Gastroesophageal sphincter (tissue), 4 donors: ENCODE results near the gene ZNF664. TPM values are rescaled to one million over a fixed set of nuclear protein-coding genes. Genes with fewer than 3 reads are reported as not detected.

Experiments used
- ATAC-seq: fragments of 150-250 bp; one replicate; pipeline ENCODE4 v1.9.1; 2016; ENCODE audit warnings: mild to moderate bottlenecking, moderate library complexity
- H3K27ac ChIP-seq, 4 donors: fragments of 200-600 bp; sonication (generic) in 3 of 4; 1 replicate in 3 of 4; 2 replicates in 1 of 4; pipeline ENCODE4 v1.5.1; 2016 to 2019
- H3K27me3 ChIP-seq: fragments of 200-600 bp; sonication (generic); one replicate; pipeline ENCODE4 v1.5.1; 2019
- H3K36me3 ChIP-seq, 2 donors: fragments of 200-600 bp; sonication (generic); one replicate each; pipeline ENCODE4 v1.5.1; 2019; ENCODE audit warnings: control low read depth in 1 of 2
- H3K4me1 ChIP-seq, 3 donors: fragments of 200-600 bp; sonication (generic); 1 replicate in 2 of 3; 2 replicates in 1 of 3; pipeline ENCODE4 v1.5.1; 2016 to 2019; ENCODE audit warnings: control low read depth in 2 of 3
- H3K4me3 ChIP-seq, 2 donors: fragments of 200-600 bp; sonication (generic); one replicate each; pipeline ENCODE4 v1.5.1; 2019; ENCODE audit warnings: mild to moderate bottlenecking in 1 of 2, moderate library complexity in 1 of 2
- H3K9me3 ChIP-seq, 3 donors: fragments of 200-600 bp; sonication (generic); one replicate each; pipeline ENCODE4 v1.5.1; 2017 to 2019; ENCODE audit warnings: control low read depth in 2 of 3
- EP300 ChIP-seq: sonication (generic); formaldehyde crosslinking; IDR thresholded peaks from one replicate; pipeline ENCODE4 v1.6.1; 2017; ENCODE audit warnings: antibody characterized with exemption, mild to moderate bottlenecking
- POLR2A ChIP-seq, 2 donors: fragments of 450-650 bp; IDR thresholded peaks; one replicate each; pipeline ENCODE4 v1.6.1; 2017; ENCODE audit warnings: antibody characterized with exemption in 2 of 2, mild to moderate bottlenecking in 2 of 2, moderate library complexity in 1 of 2
- POLR2AphosphoS5 ChIP-seq: sonication (generic); formaldehyde crosslinking; IDR thresholded peaks from one replicate; pipeline ENCODE4 v1.6.1; 2017; ENCODE audit warnings: antibody characterized with exemption
- WGBS, 2 donors: methylation state at CpG; one replicate each; pipeline ENCODE4 v1.1.5; 2018; ENCODE audit warnings: low coverage in 1 of 2; 5-methylcytosine and 5-hydroxymethylcytosine counted together
- total RNA-seq, 4 donors: library from RNA; depleted of rRNA; stranded (reverse); fragments of >200 nt; gene quantifications; one replicate each; pipeline ENCODE4 v1.1.0, GENCODE V29; 2016
- TF ChIP-seq, protein P1 (sequence below), 4 experiments: fragments of 200-600 bp in 2 of 4; fragments of 450-650 bp in 2 of 4; sonication (generic) in 1 of 4; IDR thresholded peaks; one replicate each; pipeline ENCODE4 v1.5.1; 2017 to 2019; ENCODE audit warnings: antibody characterized with exemption in 4 of 4, mild to moderate bottlenecking in 2 of 4, moderate library complexity in 2 of 4

Gene ZNF664
- total RNA-seq, 4 donors from 2014 or later = 58.7 to 95.5 (median 78.2) TPM

DNA sequence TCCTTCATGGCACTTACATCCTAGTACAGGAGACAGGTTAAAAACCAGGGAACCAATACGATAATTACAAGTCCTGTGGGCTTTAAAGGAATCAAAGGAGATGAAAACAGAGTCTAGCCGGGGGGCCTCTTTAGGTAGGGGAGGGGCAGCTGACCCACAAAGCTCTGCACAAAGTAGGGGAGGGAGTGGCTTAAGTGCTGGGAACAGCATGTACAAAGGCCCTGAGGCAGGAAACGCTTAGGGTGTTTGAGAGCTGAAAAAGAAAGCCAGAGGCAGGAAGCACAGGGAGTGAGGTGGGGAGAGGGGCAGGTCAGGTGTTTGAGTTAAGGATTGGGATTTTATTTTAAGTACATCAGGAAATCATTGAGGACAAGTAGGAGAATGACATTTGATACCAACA, 37.7 kb downstream of the ZNF664 start:
- no peak for ATAC-seq
- WGBS, 2 donors = 63 to 79% methylated on average over 2 to 3 of the region's 3 CpGs
- TF ChIP-seq POLR2A (IDR thresholded peaks at IDR 0.05) = no peak
- TF ChIP-seq, protein P1, sequence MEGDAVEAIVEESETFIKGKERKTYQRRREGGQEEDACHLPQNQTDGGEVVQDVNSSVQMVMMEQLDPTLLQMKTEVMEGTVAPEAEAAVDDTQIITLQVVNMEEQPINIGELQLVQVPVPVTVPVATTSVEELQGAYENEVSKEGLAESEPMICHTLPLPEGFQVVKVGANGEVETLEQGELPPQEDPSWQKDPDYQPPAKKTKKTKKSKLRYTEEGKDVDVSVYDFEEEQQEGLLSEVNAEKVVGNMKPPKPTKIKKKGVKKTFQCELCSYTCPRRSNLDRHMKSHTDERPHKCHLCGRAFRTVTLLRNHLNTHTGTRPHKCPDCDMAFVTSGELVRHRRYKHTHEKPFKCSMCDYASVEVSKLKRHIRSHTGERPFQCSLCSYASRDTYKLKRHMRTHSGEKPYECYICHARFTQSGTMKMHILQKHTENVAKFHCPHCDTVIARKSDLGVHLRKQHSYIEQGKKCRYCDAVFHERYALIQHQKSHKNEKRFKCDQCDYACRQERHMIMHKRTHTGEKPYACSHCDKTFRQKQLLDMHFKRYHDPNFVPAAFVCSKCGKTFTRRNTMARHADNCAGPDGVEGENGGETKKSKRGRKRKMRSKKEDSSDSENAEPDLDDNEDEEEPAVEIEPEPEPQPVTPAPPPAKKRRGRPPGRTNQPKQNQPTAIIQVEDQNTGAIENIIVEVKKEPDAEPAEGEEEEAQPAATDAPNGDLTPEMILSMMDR (IDR thresholded peaks at IDR 0.05) = no peak
- TF ChIP-seq POLR2AphosphoS5 = no peak
- no peaks in the 10 kb centered on the region for H3K27me3 ChIP-seq
- H3K4me3 ChIP-seq = no peak overlapping the region
- no peak overlapping the region for H3K27ac ChIP-seq
- peaks cover 0 to 7% (median 0%) of the 10 kb centered on the region in 3 donors for H3K4me1 ChIP-seq
- peaks cover 3 to 58% of the 10 kb centered on the region in 2 donors for H3K36me3 ChIP-seq
- H3K9me3 ChIP-seq = no peaks in the 10 kb centered on the region

DNA sequence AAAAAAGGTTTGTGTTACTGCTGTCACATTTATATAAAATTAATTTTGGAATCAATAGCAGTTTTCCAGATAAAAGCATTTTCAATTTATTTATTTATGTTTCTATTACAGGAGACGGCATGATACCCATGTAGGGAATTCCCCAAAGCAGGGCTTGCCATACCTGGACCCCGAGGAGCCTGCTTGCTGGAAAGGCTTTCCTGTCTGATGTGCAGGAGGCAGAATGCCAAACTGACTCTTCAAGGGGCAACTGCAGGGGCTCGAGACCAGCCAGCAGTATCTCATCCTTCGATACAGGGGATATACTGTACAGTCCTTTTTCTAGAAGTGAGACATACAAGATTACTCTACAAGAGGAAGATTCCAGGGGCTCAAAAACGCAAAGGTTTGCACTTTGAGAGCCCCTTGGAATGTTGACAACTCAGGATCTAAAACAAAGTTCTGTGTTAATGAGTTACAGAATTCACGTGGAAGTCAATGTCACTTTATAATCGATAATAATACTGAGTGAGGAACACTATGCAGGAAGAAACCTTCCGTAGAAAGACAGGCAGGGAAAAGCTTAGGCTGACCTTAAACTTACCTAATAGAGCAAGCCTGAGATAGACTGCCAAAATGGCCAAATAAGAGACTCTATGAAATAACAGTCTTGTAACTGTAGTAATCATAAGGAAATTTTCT, 38.6 kb downstream of the ZNF664 start:
- TF ChIP-seq POLR2A (IDR thresholded peaks at IDR 0.05) = no peak
- no peak for TF ChIP-seq POLR2AphosphoS5
- TF ChIP-seq, protein P1 (IDR thresholded peaks at IDR 0.05) = no peak
- TF ChIP-seq EP300 = no peak
- WGBS, 2 donors = 76 to 84% methylated on average over 4 to 8 of the region's 8 CpGs
- Histone ChIP-seq H3K36me3 (peaks cover 3 to 51% of the 10 kb centered on the region in 2 donors), H3K27ac (no peak overlapping the region), H3K4me1 (peaks cover 0 to 7% (median 0%) of the 10 kb centered on the region in 3 donors), H3K9me3 (no peaks in the 10 kb centered on the region), H3K4me3 (no peak overlapping the region), H3K27me3 (no peaks in the 10 kb centered on the region)
- no peak for ATAC-seq

DNA sequence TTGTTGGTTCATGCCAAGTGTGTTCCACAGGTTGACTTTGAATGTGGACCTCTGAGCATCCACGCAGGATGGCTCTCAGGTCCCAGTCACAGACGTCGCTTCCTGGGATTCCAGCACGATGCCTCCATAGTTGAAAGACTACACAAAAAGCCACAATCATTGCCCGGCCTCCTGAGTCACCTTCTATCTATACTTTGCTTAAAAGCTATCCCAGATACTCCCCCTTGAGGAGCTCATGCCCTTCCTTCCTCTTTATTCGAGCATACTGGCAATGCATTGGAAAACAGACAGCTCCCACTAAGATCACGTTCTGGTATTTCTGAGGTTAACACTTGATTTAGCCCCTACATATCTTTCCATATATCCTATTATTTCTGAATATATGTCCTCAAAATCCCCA, 40.1 kb downstream of the ZNF664 start:
- WGBS, 2 donors = 86 to 90% methylated on average over 6 to 7 of the region's 7 CpGs
- H3K36me3 ChIP-seq = peaks cover 3 to 41% of the 10 kb centered on the region in 2 donors
- ATAC-seq = no peak
- H3K4me1 ChIP-seq = peaks cover 0 to 7% (median 0%) of the 10 kb centered on the region in 3 donors
- H3K27me3 ChIP-seq = no peaks in the 10 kb centered on the region
- H3K4me3 ChIP-seq = no peak overlapping the region
- H3K27ac ChIP-seq = no peak overlapping the region
- no peaks in the 10 kb centered on the region for H3K9me3 ChIP-seq
- TF ChIP-seq POLR2A (IDR thresholded peaks at IDR 0.05) (no peak), EP300 (no peak), POLR2AphosphoS5 (no peak)
- TF ChIP-seq, protein P1 (IDR thresholded peaks at IDR 0.05) = no peak

DNA sequence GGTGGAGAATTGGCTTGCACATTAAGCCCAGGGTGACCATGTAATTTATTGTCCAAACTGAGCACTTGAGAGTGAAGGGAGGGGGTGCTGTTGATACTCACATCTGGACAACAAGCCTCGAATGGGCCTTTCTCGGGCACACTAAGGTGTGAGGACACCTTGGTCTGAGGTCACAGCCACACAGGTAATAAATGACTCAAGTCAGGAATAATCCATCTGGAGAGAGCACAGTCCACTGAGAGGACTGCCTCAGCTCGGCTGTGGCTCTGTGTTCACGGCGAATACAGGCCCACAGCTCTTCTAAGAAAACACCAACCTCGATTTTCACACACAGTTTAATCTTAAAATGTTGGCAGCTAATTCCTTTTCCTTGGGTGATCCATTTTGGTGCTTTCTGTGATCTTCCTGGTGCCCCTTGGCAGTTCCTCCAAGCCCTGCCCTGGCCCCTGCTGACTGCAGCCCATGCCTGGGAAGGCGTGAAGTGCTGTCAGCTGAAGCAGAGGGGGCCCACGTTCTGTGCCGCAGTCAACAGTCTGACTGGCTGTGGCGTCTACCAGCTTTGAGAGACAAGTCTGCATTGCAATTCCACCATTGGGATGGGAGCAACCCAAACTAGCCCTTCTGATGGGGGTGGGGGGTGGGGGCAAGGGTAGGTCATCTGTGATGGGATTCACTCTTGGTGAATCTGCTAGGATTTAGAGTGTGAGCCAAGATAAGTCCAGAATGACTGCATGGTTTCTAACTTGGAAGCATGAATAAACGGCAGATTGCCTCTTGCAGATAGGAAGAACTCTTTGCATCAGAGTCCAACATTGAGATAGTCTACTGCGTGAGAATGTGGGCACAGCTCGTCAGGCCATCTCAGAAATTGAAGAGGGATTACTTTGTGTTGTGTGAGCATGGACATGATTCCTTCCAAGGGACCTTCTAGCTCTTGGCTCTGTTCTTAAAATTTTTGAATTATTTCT, 42.8 kb downstream of the ZNF664 start:
- no peak overlapping the region for H3K27ac ChIP-seq
- 88 to 100% methylated on average over 3 to 7 of the region's 13 CpGs for WGBS, 2 donors

More for the DNA sequence above, 42.8 kb downstream of the ZNF664 start:
- Histone ChIP-seq H3K27me3 (no peaks in the 10 kb centered on the region), H3K9me3 (no peaks in the 10 kb centered on the region), H3K4me3 (no peak overlapping the region), H3K4me1 (peaks cover 0 to 9% (median 0%) of the 10 kb centered on the region in 3 donors), H3K36me3 (peaks cover 3 to 36% of the 10 kb centered on the region in 2 donors)
- ATAC-seq = no peak
- TF ChIP-seq EP300 = no peak
- TF ChIP-seq, protein P1 (IDR thresholded peaks at IDR 0.05) = no peak
- TF ChIP-seq POLR2AphosphoS5 = no peak
- no peak for TF ChIP-seq POLR2A (IDR thresholded peaks at IDR 0.05)
